Measurements from ENCODE around the gene SP7. TPM values are rescaled to one million over a fixed set of nuclear protein-coding genes. Genes with fewer than 3 reads are reported as not detected.
A peak's percentile ranks its signal among the peaks of the same experiment; 100 is the strongest.

Gene SP7
- total and polyA plus RNA-seq, 9 of the 15 experiments (the other 6 are each of a cell fraction or from before 2014, with no cell fraction given): 0.04 TPM; not detected in 8

DNA sequence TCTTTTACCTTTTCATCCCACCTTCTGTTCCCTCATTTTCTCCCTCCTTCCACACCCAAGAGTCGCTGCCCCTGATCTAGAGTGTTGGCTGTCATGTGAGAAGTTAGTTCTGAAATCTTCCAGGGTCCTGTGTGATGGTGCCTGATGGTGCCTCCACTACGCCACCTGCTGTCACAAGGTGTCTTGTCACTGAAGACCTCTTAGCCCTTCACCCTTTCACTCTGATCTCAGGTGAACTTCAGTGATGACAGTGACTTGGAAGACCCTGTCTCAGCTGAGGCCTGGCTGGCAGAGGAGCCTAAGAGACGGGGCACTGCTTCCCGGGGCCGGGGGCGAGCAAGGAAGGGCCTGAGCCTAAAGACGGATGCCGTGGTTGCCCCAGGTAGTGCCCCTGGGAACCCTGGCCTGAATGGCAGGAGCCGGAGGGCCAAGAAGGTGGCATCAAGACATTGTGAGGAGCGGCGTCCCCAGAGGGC, 48.4 kb downstream of the SP7 start (continued):
- TF ChIP-seq, protein P1, sequence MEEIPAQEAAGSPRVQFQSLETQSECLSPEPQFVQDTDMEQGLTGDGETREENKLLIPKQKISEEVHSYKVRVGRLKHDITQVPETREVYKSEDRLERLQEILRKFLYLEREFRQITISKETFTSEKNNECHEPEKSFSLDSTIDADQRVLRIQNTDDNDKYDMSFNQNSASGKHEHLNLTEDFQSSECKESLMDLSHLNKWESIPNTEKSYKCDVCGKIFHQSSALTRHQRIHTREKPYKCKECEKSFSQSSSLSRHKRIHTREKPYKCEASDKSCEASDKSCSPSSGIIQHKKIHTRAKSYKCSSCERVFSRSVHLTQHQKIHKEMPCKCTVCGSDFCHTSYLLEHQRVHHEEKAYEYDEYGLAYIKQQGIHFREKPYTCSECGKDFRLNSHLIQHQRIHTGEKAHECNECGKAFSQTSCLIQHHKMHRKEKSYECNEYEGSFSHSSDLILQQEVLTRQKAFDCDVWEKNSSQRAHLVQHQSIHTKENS (CRISPR knock-in tag; IDR thresholded peaks at IDR 0.05): no peak
- TF ChIP-seq NR2C1 (IDR thresholded peaks at IDR 0.05) (no peak), NR2C1 (tag; IDR thresholded peaks at IDR 0.05) (no peak), PTRF (tag; IDR thresholded peaks at IDR 0.05) (no peak), BHLHE40 (IDR thresholded peaks at IDR 0.05; ENCODE audit: low read length) (no peak), ARID2 (IDR thresholded peaks at IDR 0.05) (peak; percentile 54; the same call in 1 of the 2 replicates), CTBP1 (IDR thresholded peaks at IDR 0.05; ENCODE audit: borderline replicate concordance) (no peak), ATF1 (CRISPR knock-in tag; IDR thresholded peaks at IDR 0.05) (no peak), ATF1 (tag; IDR thresholded peaks at IDR 0.05) (no peak), SMC3 (conservative IDR thresholded peaks at IDR 0.05; ENCODE audit: insufficient read depth, low read depth, low read length) (peak; percentile 94), BCOR (IDR thresholded peaks at IDR 0.05) (no peak)
- TF ChIP-seq, protein P2, sequence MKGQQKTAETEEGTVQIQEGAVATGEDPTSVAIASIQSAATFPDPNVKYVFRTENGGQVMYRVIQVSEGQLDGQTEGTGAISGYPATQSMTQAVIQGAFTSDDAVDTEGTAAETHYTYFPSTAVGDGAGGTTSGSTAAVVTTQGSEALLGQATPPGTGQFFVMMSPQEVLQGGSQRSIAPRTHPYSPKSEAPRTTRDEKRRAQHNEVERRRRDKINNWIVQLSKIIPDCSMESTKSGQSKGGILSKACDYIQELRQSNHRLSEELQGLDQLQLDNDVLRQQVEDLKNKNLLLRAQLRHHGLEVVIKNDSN (CRISPR knock-in tag; IDR thresholded peaks at IDR 0.05): no peak
- TF ChIP-seq, protein P3, sequence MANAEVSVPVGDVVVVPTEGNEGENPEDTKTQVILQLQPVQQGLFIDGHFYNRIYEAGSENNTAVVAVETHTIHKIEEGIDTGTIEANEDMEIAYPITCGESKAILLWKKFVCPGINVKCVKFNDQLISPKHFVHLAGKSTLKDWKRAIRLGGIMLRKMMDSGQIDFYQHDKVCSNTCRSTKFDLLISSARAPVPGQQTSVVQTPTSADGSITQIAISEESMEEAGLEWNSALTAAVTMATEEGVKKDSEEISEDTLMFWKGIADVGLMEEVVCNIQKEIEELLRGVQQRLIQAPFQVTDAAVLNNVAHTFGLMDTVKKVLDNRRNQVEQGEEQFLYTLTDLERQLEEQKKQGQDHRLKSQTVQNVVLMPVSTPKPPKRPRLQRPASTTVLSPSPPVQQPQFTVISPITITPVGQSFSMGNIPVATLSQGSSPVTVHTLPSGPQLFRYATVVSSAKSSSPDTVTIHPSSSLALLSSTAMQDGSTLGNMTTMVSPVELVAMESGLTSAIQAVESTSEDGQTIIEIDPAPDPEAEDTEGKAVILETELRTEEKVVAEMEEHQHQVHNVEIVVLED (CRISPR knock-in tag; IDR thresholded peaks at IDR 0.05): no peak
- TF ChIP-seq, protein P4, sequence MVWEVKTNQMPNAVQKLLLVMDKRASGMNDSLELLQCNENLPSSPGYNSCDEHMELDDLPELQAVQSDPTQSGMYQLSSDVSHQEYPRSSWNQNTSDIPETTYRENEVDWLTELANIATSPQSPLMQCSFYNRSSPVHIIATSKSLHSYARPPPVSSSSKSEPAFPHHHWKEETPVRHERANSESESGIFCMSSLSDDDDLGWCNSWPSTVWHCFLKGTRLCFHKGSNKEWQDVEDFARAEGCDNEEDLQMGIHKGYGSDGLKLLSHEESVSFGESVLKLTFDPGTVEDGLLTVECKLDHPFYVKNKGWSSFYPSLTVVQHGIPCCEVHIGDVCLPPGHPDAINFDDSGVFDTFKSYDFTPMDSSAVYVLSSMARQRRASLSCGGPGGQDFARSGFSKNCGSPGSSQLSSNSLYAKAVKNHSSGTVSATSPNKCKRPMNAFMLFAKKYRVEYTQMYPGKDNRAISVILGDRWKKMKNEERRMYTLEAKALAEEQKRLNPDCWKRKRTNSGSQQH (CRISPR knock-in tag; IDR thresholded peaks at IDR 0.05): peak; percentile 74; the same call in 1 of the 2 replicates
- TF ChIP-seq, protein P5, sequence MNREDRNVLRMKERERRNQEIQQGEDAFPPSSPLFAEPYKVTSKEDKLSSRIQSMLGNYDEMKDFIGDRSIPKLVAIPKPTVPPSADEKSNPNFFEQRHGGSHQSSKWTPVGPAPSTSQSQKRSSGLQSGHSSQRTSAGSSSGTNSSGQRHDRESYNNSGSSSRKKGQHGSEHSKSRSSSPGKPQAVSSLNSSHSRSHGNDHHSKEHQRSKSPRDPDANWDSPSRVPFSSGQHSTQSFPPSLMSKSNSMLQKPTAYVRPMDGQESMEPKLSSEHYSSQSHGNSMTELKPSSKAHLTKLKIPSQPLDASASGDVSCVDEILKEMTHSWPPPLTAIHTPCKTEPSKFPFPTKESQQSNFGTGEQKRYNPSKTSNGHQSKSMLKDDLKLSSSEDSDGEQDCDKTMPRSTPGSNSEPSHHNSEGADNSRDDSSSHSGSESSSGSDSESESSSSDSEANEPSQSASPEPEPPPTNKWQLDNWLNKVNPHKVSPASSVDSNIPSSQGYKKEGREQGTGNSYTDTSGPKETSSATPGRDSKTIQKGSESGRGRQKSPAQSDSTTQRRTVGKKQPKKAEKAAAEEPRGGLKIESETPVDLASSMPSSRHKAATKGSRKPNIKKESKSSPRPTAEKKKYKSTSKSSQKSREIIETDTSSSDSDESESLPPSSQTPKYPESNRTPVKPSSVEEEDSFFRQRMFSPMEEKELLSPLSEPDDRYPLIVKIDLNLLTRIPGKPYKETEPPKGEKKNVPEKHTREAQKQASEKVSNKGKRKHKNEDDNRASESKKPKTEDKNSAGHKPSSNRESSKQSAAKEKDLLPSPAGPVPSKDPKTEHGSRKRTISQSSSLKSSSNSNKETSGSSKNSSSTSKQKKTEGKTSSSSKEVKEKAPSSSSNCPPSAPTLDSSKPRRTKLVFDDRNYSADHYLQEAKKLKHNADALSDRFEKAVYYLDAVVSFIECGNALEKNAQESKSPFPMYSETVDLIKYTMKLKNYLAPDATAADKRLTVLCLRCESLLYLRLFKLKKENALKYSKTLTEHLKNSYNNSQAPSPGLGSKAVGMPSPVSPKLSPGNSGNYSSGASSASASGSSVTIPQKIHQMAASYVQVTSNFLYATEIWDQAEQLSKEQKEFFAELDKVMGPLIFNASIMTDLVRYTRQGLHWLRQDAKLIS (CRISPR knock-in tag; IDR thresholded peaks at IDR 0.05): no peak
- TF ChIP-seq, protein P6, sequence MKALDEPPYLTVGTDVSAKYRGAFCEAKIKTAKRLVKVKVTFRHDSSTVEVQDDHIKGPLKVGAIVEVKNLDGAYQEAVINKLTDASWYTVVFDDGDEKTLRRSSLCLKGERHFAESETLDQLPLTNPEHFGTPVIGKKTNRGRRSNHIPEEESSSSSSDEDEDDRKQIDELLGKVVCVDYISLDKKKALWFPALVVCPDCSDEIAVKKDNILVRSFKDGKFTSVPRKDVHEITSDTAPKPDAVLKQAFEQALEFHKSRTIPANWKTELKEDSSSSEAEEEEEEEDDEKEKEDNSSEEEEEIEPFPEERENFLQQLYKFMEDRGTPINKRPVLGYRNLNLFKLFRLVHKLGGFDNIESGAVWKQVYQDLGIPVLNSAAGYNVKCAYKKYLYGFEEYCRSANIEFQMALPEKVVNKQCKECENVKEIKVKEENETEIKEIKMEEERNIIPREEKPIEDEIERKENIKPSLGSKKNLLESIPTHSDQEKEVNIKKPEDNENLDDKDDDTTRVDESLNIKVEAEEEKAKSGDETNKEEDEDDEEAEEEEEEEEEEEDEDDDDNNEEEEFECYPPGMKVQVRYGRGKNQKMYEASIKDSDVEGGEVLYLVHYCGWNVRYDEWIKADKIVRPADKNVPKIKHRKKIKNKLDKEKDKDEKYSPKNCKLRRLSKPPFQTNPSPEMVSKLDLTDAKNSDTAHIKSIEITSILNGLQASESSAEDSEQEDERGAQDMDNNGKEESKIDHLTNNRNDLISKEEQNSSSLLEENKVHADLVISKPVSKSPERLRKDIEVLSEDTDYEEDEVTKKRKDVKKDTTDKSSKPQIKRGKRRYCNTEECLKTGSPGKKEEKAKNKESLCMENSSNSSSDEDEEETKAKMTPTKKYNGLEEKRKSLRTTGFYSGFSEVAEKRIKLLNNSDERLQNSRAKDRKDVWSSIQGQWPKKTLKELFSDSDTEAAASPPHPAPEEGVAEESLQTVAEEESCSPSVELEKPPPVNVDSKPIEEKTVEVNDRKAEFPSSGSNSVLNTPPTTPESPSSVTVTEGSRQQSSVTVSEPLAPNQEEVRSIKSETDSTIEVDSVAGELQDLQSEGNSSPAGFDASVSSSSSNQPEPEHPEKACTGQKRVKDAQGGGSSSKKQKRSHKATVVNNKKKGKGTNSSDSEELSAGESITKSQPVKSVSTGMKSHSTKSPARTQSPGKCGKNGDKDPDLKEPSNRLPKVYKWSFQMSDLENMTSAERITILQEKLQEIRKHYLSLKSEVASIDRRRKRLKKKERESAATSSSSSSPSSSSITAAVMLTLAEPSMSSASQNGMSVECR (CRISPR knock-in tag; IDR thresholded peaks at IDR 0.05): no peak

Measured in K562 (cell line).